ENCODE results near the gene CACNB1.

The CACNB1 gene

GRCh38 chr17:39223907-39224777, 26.7 kb upstream of the CACNB1 start:
- H3K4me3 ChIP-seq (ENCODE audit: low read depth, low read length): no peak overlapping the region

GRCh38 chr17:39222866-39223834, 25.7 kb upstream of the CACNB1 start:
- no peak overlapping the region for H3K4me3 ChIP-seq (ENCODE audit: low read depth, low read length)
- no peak for TF ChIP-seq MAX (IDR thresholded peaks at IDR 0.05; ENCODE audit: low read depth, low read length)
- TF ChIP-seq MYC (IDR thresholded peaks at IDR 0.05; ENCODE audit: low read depth, low read length): no peak
- no peak for TF ChIP-seq POLR2A (IDR thresholded peaks at IDR 0.05; ENCODE audit: extremely low read depth, insufficient read length)
- TF ChIP-seq, protein P1, sequence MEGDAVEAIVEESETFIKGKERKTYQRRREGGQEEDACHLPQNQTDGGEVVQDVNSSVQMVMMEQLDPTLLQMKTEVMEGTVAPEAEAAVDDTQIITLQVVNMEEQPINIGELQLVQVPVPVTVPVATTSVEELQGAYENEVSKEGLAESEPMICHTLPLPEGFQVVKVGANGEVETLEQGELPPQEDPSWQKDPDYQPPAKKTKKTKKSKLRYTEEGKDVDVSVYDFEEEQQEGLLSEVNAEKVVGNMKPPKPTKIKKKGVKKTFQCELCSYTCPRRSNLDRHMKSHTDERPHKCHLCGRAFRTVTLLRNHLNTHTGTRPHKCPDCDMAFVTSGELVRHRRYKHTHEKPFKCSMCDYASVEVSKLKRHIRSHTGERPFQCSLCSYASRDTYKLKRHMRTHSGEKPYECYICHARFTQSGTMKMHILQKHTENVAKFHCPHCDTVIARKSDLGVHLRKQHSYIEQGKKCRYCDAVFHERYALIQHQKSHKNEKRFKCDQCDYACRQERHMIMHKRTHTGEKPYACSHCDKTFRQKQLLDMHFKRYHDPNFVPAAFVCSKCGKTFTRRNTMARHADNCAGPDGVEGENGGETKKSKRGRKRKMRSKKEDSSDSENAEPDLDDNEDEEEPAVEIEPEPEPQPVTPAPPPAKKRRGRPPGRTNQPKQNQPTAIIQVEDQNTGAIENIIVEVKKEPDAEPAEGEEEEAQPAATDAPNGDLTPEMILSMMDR (IDR thresholded peaks at IDR 0.05; ENCODE audit: low read depth, low read length): no peak
- DNase-seq (ENCODE audit: low read depth): no peak

More at GRCh38 chr17:39223907-39224777, 26.7 kb upstream of the CACNB1 start:
- TF ChIP-seq MAX (IDR thresholded peaks at IDR 0.05; ENCODE audit: low read depth, low read length) (no peak), POLR2A (IDR thresholded peaks at IDR 0.05; ENCODE audit: extremely low read depth, insufficient read length) (no peak), MYC (IDR thresholded peaks at IDR 0.05; ENCODE audit: low read depth, low read length) (no peak)
- TF ChIP-seq, protein P1 (IDR thresholded peaks at IDR 0.05; ENCODE audit: low read depth, low read length): no peak
- no peak for DNase-seq (ENCODE audit: low read depth)

DNA sequence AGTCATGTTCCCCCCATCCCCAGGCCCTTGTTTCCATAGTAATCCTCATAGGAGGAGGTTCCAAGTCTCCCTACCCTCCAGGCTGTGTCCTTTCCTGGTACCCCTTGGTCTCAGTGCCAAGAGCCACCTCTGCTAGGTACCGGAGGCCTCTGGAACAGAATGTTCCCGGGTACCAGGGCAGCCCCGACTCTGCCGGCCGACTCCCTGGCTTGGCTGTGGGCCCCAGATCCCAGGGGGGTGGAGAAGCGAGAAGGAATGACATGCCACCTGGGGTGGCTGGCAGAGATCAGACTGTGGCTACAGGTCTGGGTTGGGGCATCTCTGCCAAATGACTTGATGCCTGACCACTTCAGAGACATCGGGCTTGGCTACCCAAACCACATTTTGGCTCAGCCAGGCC, 24.7 kb upstream of the CACNB1 start:
- no peak overlapping the region for H3K4me3 ChIP-seq (ENCODE audit: low read depth, low read length)
- no peak for DNase-seq (ENCODE audit: low read depth)
- TF ChIP-seq MYC (IDR thresholded peaks at IDR 0.05; ENCODE audit: low read depth, low read length) (no peak), POLR2A (IDR thresholded peaks at IDR 0.05; ENCODE audit: extremely low read depth, insufficient read length) (no peak), MAX (IDR thresholded peaks at IDR 0.05; ENCODE audit: low read depth, low read length) (no peak)
- TF ChIP-seq, protein P1 (IDR thresholded peaks at IDR 0.05; ENCODE audit: low read depth, low read length): no peak

GRCh38 chr17:39221572-39221971, 24.1 kb upstream of the CACNB1 start:
- TF ChIP-seq, protein P1 (IDR thresholded peaks at IDR 0.05; ENCODE audit: low read depth, low read length): no peak
- TF ChIP-seq MAX (IDR thresholded peaks at IDR 0.05; ENCODE audit: low read depth, low read length) (no peak), MYC (IDR thresholded peaks at IDR 0.05; ENCODE audit: low read depth, low read length) (no peak), POLR2A (IDR thresholded peaks at IDR 0.05; ENCODE audit: extremely low read depth, insufficient read length) (no peak)
- DNase-seq (ENCODE audit: low read depth): no peak
- no peak overlapping the region for H3K4me3 ChIP-seq (ENCODE audit: low read depth, low read length)

DNA sequence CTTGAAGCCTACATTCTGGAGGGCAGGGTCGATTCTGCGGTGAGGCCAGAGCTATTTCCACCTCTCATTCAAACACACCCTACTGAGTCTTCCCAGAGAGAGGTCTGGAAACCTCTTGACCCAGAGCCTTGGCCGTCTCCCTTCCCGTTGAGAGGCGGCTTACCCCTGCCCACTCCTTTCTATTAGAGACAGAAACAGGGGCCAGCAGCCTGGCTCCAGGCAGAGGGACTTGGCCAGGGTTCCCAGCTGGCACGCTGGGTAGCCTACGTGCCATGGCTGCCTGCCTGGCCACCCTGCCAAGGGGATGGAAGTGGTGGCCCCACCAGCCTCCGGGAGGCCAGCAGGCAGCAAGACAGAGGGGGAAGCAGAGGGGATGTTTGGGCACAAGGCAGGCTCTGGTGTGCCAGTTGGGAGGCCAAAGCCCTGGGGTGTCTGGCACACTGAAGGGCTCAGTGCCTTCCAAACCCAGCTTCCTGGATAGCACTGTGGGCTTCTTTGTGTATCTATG, 22.2 kb upstream of the CACNB1 start:
- DNase-seq (ENCODE audit: low read depth): no peak
- H3K4me3 ChIP-seq (ENCODE audit: low read depth, low read length): no peak overlapping the region
- TF ChIP-seq POLR2A (IDR thresholded peaks at IDR 0.05; ENCODE audit: extremely low read depth, insufficient read length): no peak
- no peak for TF ChIP-seq MYC (IDR thresholded peaks at IDR 0.05; ENCODE audit: low read depth, low read length)

All from NB4 (cell line).